ENCODE data around the gene KLF9.
"Not testable (repeated sequence)": the region's sequence is repeated elsewhere in the genome, so short reads cannot be mapped to it uniquely, and the experiment has no call there.

KLF9 gene

GRCh38 chr9:70405808-70406433 lies 8.5 kb downstream of the KLF9 start:
- no peak for DNase-seq (ENCODE audit: low read depth in 2 of 2, low spot score in 1 of 2)

- no peak for DNase-seq (ENCODE audit: low read depth in 2 of 2, low spot score in 1 of 2)
Observed at GRCh38 chr9:70404261-70404660, 10.2 kb downstream of the KLF9 start.

GRCh38 chr9:70403618-70404025 lies 10.8 kb downstream of the KLF9 start:
- no peak for DNase-seq (ENCODE audit: low read depth in 2 of 2, low spot score in 1 of 2)

- DNase-seq (ENCODE audit: low read depth in 2 of 2, low spot score in 1 of 2) = no peak
Observed at GRCh38 chr9:70403166-70403565, 11.3 kb downstream of the KLF9 start.

- DNase-seq (ENCODE audit: low read depth in 2 of 2, low spot score in 1 of 2) = no peak
Observed at GRCh38 chr9:70402213-70402612, 12.2 kb downstream of the KLF9 start.

GRCh38 chr9:70401241-70401640 lies 13.2 kb downstream of the KLF9 start:
- not testable (repeated sequence) for DNase-seq (ENCODE audit: low read depth in 2 of 2, low spot score in 1 of 2)

GRCh38 chr9:70400107-70400892 lies 14.2 kb downstream of the KLF9 start:
- DNase-seq (ENCODE audit: low read depth in 2 of 2, low spot score in 1 of 2) = no peak

GRCh38 chr9:70399141-70399540 lies 15.3 kb downstream of the KLF9 start:
- DNase-seq (ENCODE audit: low read depth in 2 of 2, low spot score in 1 of 2) = no peak

- DNase-seq (ENCODE audit: low read depth in 2 of 2, low spot score in 1 of 2) = no peak
Observed at GRCh38 chr9:70398145-70398556, 16.3 kb downstream of the KLF9 start.

- no peak for DNase-seq (ENCODE audit: low read depth in 2 of 2, low spot score in 1 of 2)
Observed at GRCh38 chr9:70395652-70396051, 18.8 kb downstream of the KLF9 start.

GRCh38 chr9:70392850-70393249 lies 21.6 kb downstream of the KLF9 start:
- no peak for DNase-seq (ENCODE audit: low read depth in 2 of 2, low spot score in 1 of 2)

- no peak for DNase-seq (ENCODE audit: low read depth in 2 of 2, low spot score in 1 of 2)
Observed at GRCh38 chr9:70392189-70392588, 22.3 kb downstream of the KLF9 start.

GRCh38 chr9:70390933-70391341 lies 23.5 kb downstream of the KLF9 start:
- DNase-seq (ENCODE audit: low read depth in 2 of 2, low spot score in 1 of 2) = no peak

GRCh38 chr9:70389621-70390266 lies 24.7 kb downstream of the KLF9 start:
- DNase-seq (ENCODE audit: low read depth in 2 of 2, low spot score in 1 of 2) = no peak

- DNase-seq (ENCODE audit: low read depth in 2 of 2, low spot score in 1 of 2) = no peak
Observed at GRCh38 chr9:70389188-70389587, 25.3 kb downstream of the KLF9 start.

GRCh38 chr9:70387663-70388062 lies 26.8 kb downstream of the KLF9 start:
- DNase-seq (ENCODE audit: low read depth in 2 of 2, low spot score in 1 of 2) = no peak

- no peak for DNase-seq (ENCODE audit: low read depth in 2 of 2, low spot score in 1 of 2)
Observed at GRCh38 chr9:70385426-70385825, 29.0 kb downstream of the KLF9 start.

GRCh38 chr9:70382709-70383605 lies 31.5 kb downstream of the KLF9 start:
- DNase-seq (ENCODE audit: low read depth in 2 of 2, low spot score in 1 of 2) = no peak

- DNase-seq (ENCODE audit: low read depth in 2 of 2, low spot score in 1 of 2) = no peak
Observed at GRCh38 chr9:70382046-70382708, 32.3 kb downstream of the KLF9 start.

GRCh38 chr9:70374962-70375618 lies 39.4 kb downstream of the KLF9 start:
- no peak for DNase-seq (ENCODE audit: low read depth in 2 of 2, low spot score in 1 of 2)

All from stimulated activated CD8-positive, alpha-beta memory T cell treated with anti-CD3 and anti-CD28 coated beads, Interleukin-4, amount 100 ng/mL, for 4 hours (primary cell).